ENCODE data around the gene EZH2. TPM values are rescaled to one million over a fixed set of nuclear protein-coding genes. Genes with fewer than 3 reads are reported as not detected.

The EZH2 gene
- total RNA-seq, 1 donor from 2014 or later: 105 TPM

DNA sequence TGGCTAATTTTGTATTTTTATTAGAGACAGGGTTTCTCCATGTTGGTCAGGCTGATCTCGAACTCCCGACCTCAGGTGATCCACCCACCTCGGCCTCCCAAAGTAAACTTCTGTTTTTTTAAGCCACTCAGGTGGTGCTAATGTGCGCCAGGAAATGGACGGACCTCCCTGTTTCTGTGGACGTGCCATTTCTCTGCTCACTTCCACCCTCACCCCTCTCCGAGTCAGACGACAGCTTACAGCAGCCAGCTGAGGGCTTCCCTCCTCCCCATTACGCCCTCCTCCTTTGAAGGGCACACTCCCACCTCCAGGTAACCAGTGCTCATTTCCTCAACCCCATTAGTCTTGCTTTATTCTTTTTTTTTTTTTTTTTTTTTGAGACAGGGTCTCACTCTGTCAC, 41.7 kb upstream of the EZH2 start:
- H3K27me3 Mint-ChIP-seq (ENCODE audit: low read depth): no peaks in the 10 kb centered on the region
- peaks cover 5% of the 10 kb centered on the region for H3K9me3 Mint-ChIP-seq
- peaks cover 7% of the 10 kb centered on the region for H3K4me1 Mint-ChIP-seq
- H3K36me3 Mint-ChIP-seq (ENCODE audit: low read depth): no peaks in the 10 kb centered on the region
- H3K4me3 Mint-ChIP-seq: no peak overlapping the region
- no peak for DNase-seq (ENCODE audit: low read depth, low spot score)
- no peak for TF ChIP-seq CTCF (conservative IDR thresholded peaks at IDR 0.05)
- H3K27ac Mint-ChIP-seq (ENCODE audit: unreplicated experiment): no peak overlapping the region

GRCh38 chr7:148924011-148924410, 39.9 kb upstream of the EZH2 start:
- Mint-ChIP-seq H3K27ac (ENCODE audit: unreplicated experiment) (no peak overlapping the region), H3K27me3 (ENCODE audit: low read depth) (no peaks in the 10 kb centered on the region), H3K9me3 (peaks cover 1% of the 10 kb centered on the region), H3K4me1 (peaks cover 7% of the 10 kb centered on the region), H3K36me3 (ENCODE audit: low read depth) (no peaks in the 10 kb centered on the region), H3K4me3 (no peak overlapping the region)
- no peak for DNase-seq (ENCODE audit: low read depth, low spot score)
- TF ChIP-seq CTCF (conservative IDR thresholded peaks at IDR 0.05): no peak

- TF ChIP-seq CTCF (conservative IDR thresholded peaks at IDR 0.05): no peak
- Mint-ChIP-seq H3K36me3 (ENCODE audit: low read depth) (no peaks in the 10 kb centered on the region), H3K4me3 (no peak overlapping the region), H3K4me1 (peaks cover 2% of the 10 kb centered on the region), H3K9me3 (no peaks in the 10 kb centered on the region), H3K27ac (ENCODE audit: unreplicated experiment) (no peak overlapping the region), H3K27me3 (ENCODE audit: low read depth) (no peaks in the 10 kb centered on the region)
- DNase-seq (ENCODE audit: low read depth, low spot score): no peak
Measured at GRCh38 chr7:148921806-148922205, 37.7 kb upstream of the EZH2 start.

GRCh38 chr7:148921189-148921588, 37.1 kb upstream of the EZH2 start:
- H3K4me3 Mint-ChIP-seq: no peak overlapping the region
- peak overlapping the region; percentile 51 for H3K27ac Mint-ChIP-seq (ENCODE audit: unreplicated experiment)
- no peak for DNase-seq (ENCODE audit: low read depth, low spot score)
- no peaks in the 10 kb centered on the region for H3K4me1 Mint-ChIP-seq
- no peak for TF ChIP-seq CTCF (conservative IDR thresholded peaks at IDR 0.05)
- H3K27me3 Mint-ChIP-seq (ENCODE audit: low read depth): no peaks in the 10 kb centered on the region
- no peaks in the 10 kb centered on the region for H3K9me3 Mint-ChIP-seq
- H3K36me3 Mint-ChIP-seq (ENCODE audit: low read depth): no peaks in the 10 kb centered on the region

GRCh38 chr7:148919859-148920258, 35.8 kb upstream of the EZH2 start:
- no peaks in the 10 kb centered on the region for H3K9me3 Mint-ChIP-seq
- no peak for DNase-seq (ENCODE audit: low read depth, low spot score)
- no peaks in the 10 kb centered on the region for H3K4me1 Mint-ChIP-seq
- TF ChIP-seq CTCF (conservative IDR thresholded peaks at IDR 0.05): no peak
- H3K4me3 Mint-ChIP-seq: no peak overlapping the region
- H3K27me3 Mint-ChIP-seq (ENCODE audit: low read depth): no peaks in the 10 kb centered on the region
- H3K27ac Mint-ChIP-seq (ENCODE audit: unreplicated experiment): no peak overlapping the region
- no peaks in the 10 kb centered on the region for H3K36me3 Mint-ChIP-seq (ENCODE audit: low read depth)

GRCh38 chr7:148918058-148918596, 34.0 kb upstream of the EZH2 start:
- Mint-ChIP-seq H3K4me3 (no peak overlapping the region), H3K4me1 (no peaks in the 10 kb centered on the region), H3K27ac (ENCODE audit: unreplicated experiment) (no peak overlapping the region), H3K9me3 (no peaks in the 10 kb centered on the region), H3K36me3 (ENCODE audit: low read depth) (no peaks in the 10 kb centered on the region), H3K27me3 (ENCODE audit: low read depth) (no peaks in the 10 kb centered on the region)
- no peak for DNase-seq (ENCODE audit: low read depth, low spot score)
- no peak for TF ChIP-seq CTCF (conservative IDR thresholded peaks at IDR 0.05)
